ENCODE data around the gene CCS. TPM values are rescaled to one million over a fixed set of nuclear protein-coding genes. Genes with fewer than 3 reads are reported as not detected.

The CCS gene
- total RNA-seq, 1 experiment from 2014 or later: 25.8 TPM

DNA sequence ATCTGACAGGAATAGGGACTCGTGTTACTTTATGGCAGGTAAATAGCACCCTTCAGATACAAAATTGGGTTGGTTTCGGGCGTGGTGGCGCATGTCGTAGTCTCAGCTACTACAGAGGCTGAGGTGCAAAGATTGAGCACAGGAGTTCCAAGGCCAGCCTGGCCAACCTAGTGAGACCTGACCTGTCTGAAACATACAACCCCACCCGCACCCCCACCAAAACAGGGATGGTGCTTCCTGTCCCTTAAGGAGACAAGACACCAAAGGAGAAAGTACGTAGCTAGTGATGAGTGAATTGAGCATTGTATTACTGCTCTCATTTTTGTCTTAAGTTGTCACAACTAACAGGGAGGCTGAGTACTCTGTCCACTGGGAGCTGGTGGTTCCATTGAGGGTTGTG lies 59.7 kb downstream of the CCS start:
- Mint-ChIP-seq H3K4me3 (ENCODE audit: unreplicated experiment) (no peak overlapping the region), H3K27ac (ENCODE audit: low read depth, unreplicated experiment) (no peak overlapping the region), H3K9me3 (ENCODE audit: unreplicated experiment) (no peaks in the 10 kb centered on the region), H3K36me3 (ENCODE audit: insufficient read depth, unreplicated experiment) (peaks cover 91% of the 10 kb centered on the region), H3K4me1 (ENCODE audit: insufficient read depth, unreplicated experiment) (peaks cover 11% of the 10 kb centered on the region), H3K27me3 (ENCODE audit: insufficient read depth, unreplicated experiment) (no peaks in the 10 kb centered on the region)
- POLR2A ChIA-PET: interaction anchor here (0.6 to 2.6 kb wide), 6 partner anchors 11 to 119 kb away, joined by 3 to 26 read pairs (median 3); partner anchors contain the start of genes RBM4, RBM4B and ZDHHC24
- BruUV-seq (replicated peaks): no TSS peak
- CTCF ChIA-PET: no interaction called here
- no peak for DNase-seq (ENCODE audit: unreplicated experiment)
- TF ChIP-seq, protein P1, sequence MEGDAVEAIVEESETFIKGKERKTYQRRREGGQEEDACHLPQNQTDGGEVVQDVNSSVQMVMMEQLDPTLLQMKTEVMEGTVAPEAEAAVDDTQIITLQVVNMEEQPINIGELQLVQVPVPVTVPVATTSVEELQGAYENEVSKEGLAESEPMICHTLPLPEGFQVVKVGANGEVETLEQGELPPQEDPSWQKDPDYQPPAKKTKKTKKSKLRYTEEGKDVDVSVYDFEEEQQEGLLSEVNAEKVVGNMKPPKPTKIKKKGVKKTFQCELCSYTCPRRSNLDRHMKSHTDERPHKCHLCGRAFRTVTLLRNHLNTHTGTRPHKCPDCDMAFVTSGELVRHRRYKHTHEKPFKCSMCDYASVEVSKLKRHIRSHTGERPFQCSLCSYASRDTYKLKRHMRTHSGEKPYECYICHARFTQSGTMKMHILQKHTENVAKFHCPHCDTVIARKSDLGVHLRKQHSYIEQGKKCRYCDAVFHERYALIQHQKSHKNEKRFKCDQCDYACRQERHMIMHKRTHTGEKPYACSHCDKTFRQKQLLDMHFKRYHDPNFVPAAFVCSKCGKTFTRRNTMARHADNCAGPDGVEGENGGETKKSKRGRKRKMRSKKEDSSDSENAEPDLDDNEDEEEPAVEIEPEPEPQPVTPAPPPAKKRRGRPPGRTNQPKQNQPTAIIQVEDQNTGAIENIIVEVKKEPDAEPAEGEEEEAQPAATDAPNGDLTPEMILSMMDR (IDR thresholded peaks at IDR 0.05; ENCODE audit: unreplicated experiment): no peak
- intact Hi-C loops (cut with micrococcal nuclease): no loop called here

DNA sequence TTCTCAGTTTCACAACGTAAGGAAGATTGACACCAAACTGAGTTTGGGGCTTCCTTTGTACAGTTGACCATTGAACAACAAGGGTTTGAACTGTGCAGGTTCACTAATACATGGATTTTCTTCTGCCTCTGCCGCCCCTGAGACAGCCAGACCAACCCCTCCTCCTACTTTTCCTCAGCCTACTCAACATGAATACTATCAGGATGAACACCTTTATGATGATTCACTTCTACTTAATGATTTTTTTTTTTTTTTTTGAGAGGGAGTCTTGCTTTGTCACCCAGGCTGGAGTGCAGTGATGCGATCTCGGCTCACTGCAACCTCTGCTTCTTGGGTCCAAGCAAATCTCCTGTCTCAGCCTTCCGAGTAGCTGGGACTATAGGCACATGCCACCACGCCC lies 60.1 kb downstream of the CCS start:
- Mint-ChIP-seq H3K9me3 (ENCODE audit: unreplicated experiment) (no peaks in the 10 kb centered on the region), H3K27me3 (ENCODE audit: insufficient read depth, unreplicated experiment) (no peaks in the 10 kb centered on the region), H3K4me1 (ENCODE audit: insufficient read depth, unreplicated experiment) (peaks cover 10% of the 10 kb centered on the region), H3K4me3 (ENCODE audit: unreplicated experiment) (no peak overlapping the region), H3K27ac (ENCODE audit: low read depth, unreplicated experiment) (no peak overlapping the region), H3K36me3 (ENCODE audit: insufficient read depth, unreplicated experiment) (peaks cover 91% of the 10 kb centered on the region)
- CTCF ChIA-PET: interaction anchor here (0.7 kb wide), 1 partner anchor 251 kb away, joined by 3 read pairs; no protein-coding TSS in a partner anchor
- TF ChIP-seq, protein P1 (IDR thresholded peaks at IDR 0.05; ENCODE audit: unreplicated experiment): no peak
- BruUV-seq (replicated peaks): no TSS peak
- intact Hi-C loops (cut with micrococcal nuclease): no loop called here
- DNase-seq (ENCODE audit: unreplicated experiment): no peak
- POLR2A ChIA-PET: interaction anchor here (0.7 to 2.6 kb wide), 4 partner anchors 14 to 107 kb away, joined by 3 to 26 read pairs (median 3); partner anchors contain the start of genes RBM4, RBM4B and ZDHHC24

Other genes starting within 250 kb of the CCS start
- 53.2 and 55.4 TPM in 2 replicates for gene BRMS1, start 248.1 kb upstream of the CCS start, total RNA-seq (2022)
- 6.7 and 8.6 TPM in 2 replicates for gene B4GAT1, start 245.6 kb upstream of the CCS start, total RNA-seq (2022)
- gene SLC29A2, start 221.4 kb upstream of the CCS start, total RNA-seq (2022): 3.6 and 7.0 TPM in 2 replicates
- not detected in 2 replicates for gene NPAS4, start 172.2 kb upstream of the CCS start, total RNA-seq (2022)
- gene MRPL11, start 154.3 kb upstream of the CCS start, total RNA-seq (2022): 65.5 and 69.1 TPM in 2 replicates
- gene PELI3, start 126.3 kb upstream of the CCS start, total RNA-seq (2022): 5.0 and 6.1 TPM in 2 replicates
- 34.4 and 40.9 TPM in 2 replicates for gene DPP3, start 112.8 kb upstream of the CCS start, total RNA-seq (2022)
- 31.7 and 33.9 TPM in 2 replicates for gene BBS1, start 82.5 kb upstream of the CCS start, total RNA-seq (2022)
- 11.1 and 12.4 TPM in 2 replicates for gene ZDHHC24, start 47.1 kb upstream of the CCS start, total RNA-seq (2022)
- gene ACTN3, start 46.3 kb upstream of the CCS start, total RNA-seq (2022): not detected in 2 replicates
- 8.6 and 11.8 TPM in 2 replicates for gene CTSF, start 24.6 kb upstream of the CCS start, total RNA-seq (2022)
- gene CCDC87, start 122 bp upstream of the CCS start, total RNA-seq (2022): not detected in 2 replicates
- 78.1 and 88.3 TPM in 2 replicates for gene RBM14, start 23.4 kb downstream of the CCS start, total RNA-seq (2022)
- gene RBM4, start 45.5 kb downstream of the CCS start, total RNA-seq (2022): 171 and 172 TPM in 2 replicates
- gene RBM4B, start 84.7 kb downstream of the CCS start, total RNA-seq (2022): 9.5 and 13.5 TPM in 2 replicates
- gene SPTBN2, start 136.0 kb downstream of the CCS start, total RNA-seq (2022): 46.9 and 47.2 TPM in 2 replicates

Data from MCF 10A (cell line).